Duodenal mucosa (tissue), 2 donors: Measurements from ENCODE around the gene ALMS1.
"Not testable (repeated sequence)": the region's sequence is repeated elsewhere in the genome, so short reads cannot be mapped to it uniquely, and the experiment has no call there.

Experiments used
- H3K27ac ChIP-seq: one replicate; pipeline ENCODE4 v1.7.0; 2013; ENCODE audit warnings: low read depth, low read length
- H3K27me3 ChIP-seq, 2 donors: one replicate each; pipeline ENCODE4 v1.7.0; 2013; ENCODE audit warnings: low read length in 2 of 2, control low read depth in 1 of 2; ENCODE audit not compliant: insufficient read depth in 2 of 2, control insufficient read depth in 1 of 2
- H3K36me3 ChIP-seq, 2 donors: one replicate each; pipeline ENCODE4 v1.7.0; 2013; ENCODE audit warnings: low read length in 2 of 2, control low read depth in 1 of 2; ENCODE audit not compliant: insufficient read depth in 2 of 2, control insufficient read depth in 1 of 2
- H3K4me1 ChIP-seq, 2 donors: one replicate each; pipeline ENCODE4 v1.7.0; 2013; ENCODE audit warnings: low read length in 2 of 2, control low read depth in 1 of 2; ENCODE audit not compliant: insufficient read depth in 2 of 2, control insufficient read depth in 1 of 2
- H3K4me3 ChIP-seq, 2 donors: one replicate each; pipeline ENCODE4 v1.7.0; 2013; ENCODE audit warnings: low read length in 2 of 2, low read depth in 1 of 2
- H3K9ac ChIP-seq, 2 donors: one replicate each; pipeline ENCODE4 v1.7.0; 2013; ENCODE audit warnings: low read length in 2 of 2, low read depth in 1 of 2
- H3K9me3 ChIP-seq, 2 donors: one replicate each; pipeline ENCODE4 v1.7.0; 2013; ENCODE audit warnings: low read length in 2 of 2, control low read depth in 1 of 2; ENCODE audit not compliant: control insufficient read depth in 1 of 2

ALMS1 gene

DNA sequence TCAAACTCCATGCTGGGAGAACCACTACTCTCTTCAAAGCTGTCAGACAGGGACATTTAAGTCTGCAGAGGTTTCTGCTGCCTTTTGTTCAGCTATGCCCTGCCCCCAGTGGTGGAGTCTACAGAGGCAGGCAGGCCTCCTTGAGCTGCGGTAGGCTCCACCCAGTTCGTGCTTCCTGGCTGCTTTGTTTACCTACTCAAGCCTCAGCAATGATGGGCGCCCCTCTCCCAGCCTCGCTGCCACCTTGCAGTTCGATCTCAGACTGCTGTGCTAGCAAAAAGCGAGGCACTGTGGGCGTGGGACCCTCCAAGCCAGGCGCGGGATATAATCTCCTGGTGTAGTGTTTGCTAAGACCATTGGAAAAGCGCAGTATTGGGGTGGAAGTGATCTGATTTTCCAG lies 262.1 kb downstream of the ALMS1 start:
- H3K9ac ChIP-seq, H3K27me3 ChIP-seq, H3K27ac ChIP-seq, H3K4me3 ChIP-seq, H3K4me1 ChIP-seq, H3K36me3 ChIP-seq, H3K9me3 ChIP-seq: not testable (repeated sequence)

DNA sequence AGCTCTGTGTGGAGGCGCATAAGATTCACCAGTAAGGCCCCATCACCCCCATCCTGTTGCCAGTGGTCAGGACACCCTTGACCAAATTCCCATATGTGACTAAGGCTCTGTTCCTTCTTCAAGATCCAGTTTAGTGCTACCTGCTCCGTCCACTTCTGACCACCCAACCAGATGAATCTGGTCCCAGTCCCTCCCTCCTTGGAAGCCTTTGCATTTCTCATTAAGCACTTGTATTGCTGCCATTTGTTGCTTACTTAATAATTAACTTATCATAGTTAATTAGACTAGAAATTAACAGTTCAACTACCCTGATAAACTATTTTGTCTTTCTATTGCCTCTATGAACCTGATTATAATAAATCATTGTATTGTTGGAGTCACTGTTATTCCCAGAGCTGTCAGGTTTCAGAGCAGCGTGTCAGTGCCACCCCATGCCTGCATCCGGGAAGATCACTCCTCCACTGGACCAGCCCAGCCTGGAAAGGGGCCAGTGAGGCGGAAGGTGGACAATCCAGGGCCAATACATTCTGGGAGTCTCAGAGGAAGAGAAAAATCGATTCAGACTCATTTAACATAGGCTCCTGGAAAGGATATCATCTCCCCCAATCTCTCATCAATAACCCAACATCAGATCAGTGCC lies 266.1 kb downstream of the ALMS1 start:
- H3K27me3 ChIP-seq = no peaks in the 10 kb centered on the region
- no peaks in the 10 kb centered on the region for H3K4me1 ChIP-seq
- no peak overlapping the region for H3K4me3 ChIP-seq
- no peaks in the 10 kb centered on the region for H3K9me3 ChIP-seq
- no peaks in the 10 kb centered on the region for H3K36me3 ChIP-seq
- no peak overlapping the region for H3K27ac ChIP-seq
- no peak overlapping the region for H3K9ac ChIP-seq

DNA sequence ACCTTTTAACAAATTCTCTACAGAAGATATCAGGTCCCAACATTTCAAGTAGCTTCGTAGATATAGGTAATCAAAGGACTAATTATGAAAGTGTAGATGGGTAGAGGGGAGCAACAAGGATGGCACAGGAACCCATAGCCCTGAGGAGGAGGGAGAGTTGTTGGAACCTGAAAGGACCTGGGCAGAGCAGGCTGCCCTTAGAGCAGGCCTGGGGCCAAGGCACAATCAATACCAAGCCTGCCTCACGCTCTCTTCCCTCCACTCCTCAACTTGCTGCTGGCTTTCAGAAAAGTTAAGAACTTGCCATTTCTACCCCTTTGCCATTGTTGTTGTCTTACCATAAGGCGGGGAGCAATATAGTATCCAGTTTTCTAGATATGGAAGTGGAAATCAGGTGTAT lies 266.7 kb downstream of the ALMS1 start:
- H3K9me3 ChIP-seq = no peaks in the 10 kb centered on the region
- H3K27me3 ChIP-seq = no peaks in the 10 kb centered on the region
- no peak overlapping the region for H3K9ac ChIP-seq
- no peak overlapping the region for H3K27ac ChIP-seq
- no peaks in the 10 kb centered on the region for H3K4me1 ChIP-seq
- H3K4me3 ChIP-seq = no peak overlapping the region
- no peaks in the 10 kb centered on the region for H3K36me3 ChIP-seq

DNA sequence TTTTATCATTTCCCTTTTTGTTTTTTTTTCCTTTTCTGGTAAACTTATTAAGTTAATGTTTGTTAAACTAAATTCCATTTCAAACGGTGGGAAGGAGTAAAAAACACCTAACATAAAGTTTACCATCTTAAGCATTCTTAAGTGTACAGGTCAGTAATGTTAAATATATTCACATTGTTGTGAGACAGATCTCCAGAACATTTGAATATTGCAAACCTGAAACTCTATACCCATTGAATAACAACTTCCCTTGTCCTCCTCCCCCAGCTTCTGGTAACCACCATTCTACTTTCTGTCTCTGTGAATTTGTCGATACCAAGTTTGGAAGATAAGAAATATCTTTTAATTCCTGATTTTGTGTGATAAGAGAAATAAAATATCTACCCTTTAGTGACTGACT lies 268.5 kb downstream of the ALMS1 start:
- Histone ChIP-seq H3K4me1 (no peaks in the 10 kb centered on the region), H3K27ac (no peak overlapping the region), H3K36me3 (no peaks in the 10 kb centered on the region)

More for the DNA sequence above, 268.5 kb downstream of the ALMS1 start:
- H3K4me3 ChIP-seq = no peak overlapping the region
- no peaks in the 10 kb centered on the region for H3K9me3 ChIP-seq
- H3K9ac ChIP-seq = no peak overlapping the region
- H3K27me3 ChIP-seq = no peaks in the 10 kb centered on the region
